Astrocyte (in vitro differentiated cells and primary cell): ENCODE measurements around the gene LRCH2. TPM values are rescaled to one million over a fixed set of nuclear protein-coding genes. Genes with fewer than 3 reads are reported as not detected.
"Not testable (repeated sequence)": the region's sequence is repeated elsewhere in the genome, so short reads cannot be mapped to it uniquely, and the experiment has no call there.

Experiments
- DNase-seq: peaks from one replicate; pipeline ENCODE4 v3.0.0-alpha.2; 2010; ENCODE audit warnings: low read depth
- FAIRE-seq: peaks from 2 replicates; lab custom pipeline; 2011; peaks lifted over from hg19 to GRCh38; lab: Jason Lieb, UNC
- H2AFZ ChIP-seq: 2 replicates; pipeline ENCODE4 v1.6.0; 2012; ENCODE audit warnings: low read depth, low read length, inconsistent platforms
- H3K27ac ChIP-seq: 2 replicates; pipeline ENCODE4 v1.5.1; 2011; ENCODE audit warnings: low read depth, low read length, inconsistent platforms
- H3K27me3 ChIP-seq: 2 replicates; pipeline ENCODE4 v1.6.0; 2011; ENCODE audit warnings: low read length, inconsistent platforms; ENCODE audit not compliant: insufficient read depth
- H3K36me3 ChIP-seq: 2 replicates; pipeline ENCODE4 v1.5.1; 2011; ENCODE audit warnings: low read length, inconsistent platforms; ENCODE audit not compliant: insufficient read depth
- H3K4me1 ChIP-seq: 2 replicates; pipeline ENCODE4 v1.5.1; 2011; ENCODE audit warnings: low read length, inconsistent platforms; ENCODE audit not compliant: insufficient read depth
- H3K4me2 ChIP-seq: 2 replicates; pipeline ENCODE4 v1.6.0; 2012; ENCODE audit warnings: low read length, inconsistent platforms
- H3K4me3 ChIP-seq: 2 replicates; pipeline ENCODE4 v1.5.1; 2011; ENCODE audit warnings: low read depth, mild to moderate bottlenecking, low read length, inconsistent platforms; ENCODE audit not compliant: insufficient read depth
- H3K79me2 ChIP-seq: 2 replicates; pipeline ENCODE4 v1.6.0; 2012; ENCODE audit warnings: mild to moderate bottlenecking, low read length, inconsistent platforms; ENCODE audit not compliant: insufficient read depth
- H3K9ac ChIP-seq: 2 replicates; pipeline ENCODE4 v1.6.0; 2012; ENCODE audit warnings: mild to moderate bottlenecking, low read length, inconsistent platforms
- H3K9me3 ChIP-seq: 2 replicates; pipeline ENCODE4 v1.5.1; 2012; ENCODE audit warnings: low read depth, mild to moderate bottlenecking, low read length, inconsistent platforms; ENCODE audit not compliant: insufficient read depth
- H4K20me1 ChIP-seq: 2 replicates; pipeline ENCODE4 v1.6.0; 2012; ENCODE audit warnings: low read length, inconsistent platforms; ENCODE audit not compliant: insufficient read depth
- H3K27ac Mint-ChIP-seq: one replicate; pipeline ENCODE4 v1.8.0; 2021; ENCODE audit warnings: mild to moderate bottlenecking, mixed read lengths; ENCODE audit not compliant: unreplicated experiment
- H3K27me3 Mint-ChIP-seq: one replicate; pipeline ENCODE4 v1.8.0; 2021; ENCODE audit warnings: low read depth, mixed read lengths; ENCODE audit not compliant: unreplicated experiment
- H3K36me3 Mint-ChIP-seq: one replicate; pipeline ENCODE4 v1.8.0; 2021; ENCODE audit warnings: low read depth, mixed read lengths; ENCODE audit not compliant: unreplicated experiment
- H3K4me1 Mint-ChIP-seq: one replicate; pipeline ENCODE4 v1.8.0; 2021; ENCODE audit warnings: low read depth, mixed read lengths; ENCODE audit not compliant: unreplicated experiment
- H3K4me3 Mint-ChIP-seq: one replicate; pipeline ENCODE4 v1.8.0; 2021; ENCODE audit warnings: mild to moderate bottlenecking, moderate library complexity, mixed read lengths; ENCODE audit not compliant: unreplicated experiment
- H3K9me3 Mint-ChIP-seq: one replicate; pipeline ENCODE4 v1.8.0; 2021; ENCODE audit warnings: mild to moderate bottlenecking, mixed read lengths; ENCODE audit not compliant: unreplicated experiment
- CTCF ChIP-seq: IDR thresholded peaks from 2 replicates; pipeline ENCODE4 v1.5.1; 2011; ENCODE audit warnings: low read depth, mild to moderate bottlenecking, inconsistent platforms, low read length, moderate library complexity; ENCODE audit not compliant: insufficient read depth
- EZH2 ChIP-seq: IDR thresholded peaks from 2 replicates; pipeline ENCODE4 v1.6.1; 2012; ENCODE audit warnings: mild to moderate bottlenecking, low read length, inconsistent platforms; ENCODE audit not compliant: insufficient read depth
- total RNA-seq: library from RNA; stranded (reverse); gene quantifications from 2 replicates; pipeline ENCODE4 v1.2.1, GENCODE V29; 2021

Gene LRCH2
- total RNA-seq, 1 donor from 2014 or later: 5.8 TPM

- no peaks in the 10 kb centered on the region for H3K27me3 ChIP-seq
- H3K9me3 ChIP-seq: no peaks in the 10 kb centered on the region
- no peak overlapping the region for H3K4me3 ChIP-seq
- H2AFZ ChIP-seq: no peak overlapping the region
- no peaks in the 10 kb centered on the region for H3K9me3 Mint-ChIP-seq
- no peak overlapping the region for H3K4me2 ChIP-seq
- no peaks in the 10 kb centered on the region for H3K36me3 ChIP-seq
- no peak for DNase-seq
- TF ChIP-seq CTCF: no peak
- TF ChIP-seq EZH2: no peak
- peaks cover 4% of the 10 kb centered on the region for H3K36me3 Mint-ChIP-seq
- no peak overlapping the region for H3K27ac Mint-ChIP-seq
- FAIRE-seq: no peak
- no peaks in the 10 kb centered on the region for H3K79me2 ChIP-seq
- no peak overlapping the region for H3K27ac ChIP-seq
- no peak overlapping the region for H3K4me3 Mint-ChIP-seq
- H4K20me1 ChIP-seq: no peaks in the 10 kb centered on the region
- no peaks in the 10 kb centered on the region for H3K27me3 Mint-ChIP-seq
- no peaks in the 10 kb centered on the region for H3K4me1 ChIP-seq
- H3K4me1 Mint-ChIP-seq: peaks cover 5% of the 10 kb centered on the region
- H3K9ac ChIP-seq: no peak overlapping the region
These were observed 19.7 kb downstream of the LRCH2 start for GRCh38 chrX:115214151-115214550.

GRCh38 chrX:115209547-115209946 lies 24.3 kb downstream of the LRCH2 start:
- not testable (repeated sequence) for H3K4me3 Mint-ChIP-seq, H3K27me3 ChIP-seq, H3K27me3 Mint-ChIP-seq, DNase-seq, H3K27ac ChIP-seq, H3K4me1 Mint-ChIP-seq, H3K9ac ChIP-seq, H2AFZ ChIP-seq, H3K9me3 ChIP-seq, H3K4me1 ChIP-seq, H3K36me3 ChIP-seq, H4K20me1 ChIP-seq, H3K4me2 ChIP-seq, H3K36me3 Mint-ChIP-seq, H3K79me2 ChIP-seq, H3K27ac Mint-ChIP-seq, H3K4me3 ChIP-seq, FAIRE-seq, H3K9me3 Mint-ChIP-seq

GRCh38 chrX:115204040-115204439 lies 29.9 kb downstream of the LRCH2 start:
- peaks cover 9% of the 10 kb centered on the region for H3K9me3 Mint-ChIP-seq
- no peak overlapping the region for H2AFZ ChIP-seq

More at GRCh38 chrX:115204040-115204439, 29.9 kb downstream of the LRCH2 start:
- Mint-ChIP-seq H3K27ac (no peak overlapping the region), H3K4me1 (no peaks in the 10 kb centered on the region), H3K36me3 (no peaks in the 10 kb centered on the region), H3K27me3 (no peaks in the 10 kb centered on the region), H3K4me3 (no peak overlapping the region)
- Histone ChIP-seq H3K36me3 (no peaks in the 10 kb centered on the region), H3K79me2 (no peaks in the 10 kb centered on the region), H4K20me1 (no peaks in the 10 kb centered on the region), H3K27ac (no peak overlapping the region), H3K27me3 (no peaks in the 10 kb centered on the region), H3K9me3 (peaks cover 3% of the 10 kb centered on the region), H3K9ac (no peak overlapping the region), H3K4me1 (no peaks in the 10 kb centered on the region), H3K4me2 (no peak overlapping the region), H3K4me3 (no peak overlapping the region)
- TF ChIP-seq EZH2: no peak
- TF ChIP-seq CTCF: no peak
- no peak for DNase-seq
- no peak for FAIRE-seq
